ENCODE measurements around the gene DMAC1.

DMAC1 gene

DNA sequence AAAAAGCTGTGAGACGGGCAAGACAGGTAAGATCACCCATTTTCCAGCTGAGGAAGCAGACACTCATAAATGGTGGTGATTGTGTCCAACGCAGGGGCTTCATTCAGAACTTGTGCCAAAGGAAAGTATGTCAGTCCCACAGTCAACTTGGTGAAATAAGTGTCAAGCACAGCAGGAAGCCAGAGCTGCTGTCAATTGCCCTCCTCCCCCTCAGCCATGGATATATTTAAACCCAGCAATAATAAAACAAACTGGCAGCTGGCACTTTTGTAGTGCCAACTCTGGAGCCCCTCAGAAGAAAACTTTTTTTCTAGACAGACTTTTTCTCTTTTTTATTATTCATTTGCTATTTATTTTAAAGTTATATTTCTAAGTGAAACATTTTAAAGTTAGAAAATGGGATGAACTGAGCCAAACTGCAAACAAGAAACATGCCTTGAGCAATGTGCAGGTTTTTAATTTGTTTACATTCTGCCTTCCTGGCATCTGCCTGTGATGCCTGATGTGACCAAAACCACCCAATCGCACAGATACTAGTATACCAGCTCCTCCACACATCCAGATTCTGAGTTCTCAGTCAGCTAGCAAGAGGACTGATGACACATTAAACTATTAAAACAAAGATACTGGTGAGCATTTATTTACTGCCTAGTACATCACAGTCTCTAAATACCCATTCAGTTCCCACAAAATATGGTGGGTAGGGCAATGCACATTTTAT is 17.0 kb downstream of the DMAC1 start:
- no peak for DNase-seq

DNA sequence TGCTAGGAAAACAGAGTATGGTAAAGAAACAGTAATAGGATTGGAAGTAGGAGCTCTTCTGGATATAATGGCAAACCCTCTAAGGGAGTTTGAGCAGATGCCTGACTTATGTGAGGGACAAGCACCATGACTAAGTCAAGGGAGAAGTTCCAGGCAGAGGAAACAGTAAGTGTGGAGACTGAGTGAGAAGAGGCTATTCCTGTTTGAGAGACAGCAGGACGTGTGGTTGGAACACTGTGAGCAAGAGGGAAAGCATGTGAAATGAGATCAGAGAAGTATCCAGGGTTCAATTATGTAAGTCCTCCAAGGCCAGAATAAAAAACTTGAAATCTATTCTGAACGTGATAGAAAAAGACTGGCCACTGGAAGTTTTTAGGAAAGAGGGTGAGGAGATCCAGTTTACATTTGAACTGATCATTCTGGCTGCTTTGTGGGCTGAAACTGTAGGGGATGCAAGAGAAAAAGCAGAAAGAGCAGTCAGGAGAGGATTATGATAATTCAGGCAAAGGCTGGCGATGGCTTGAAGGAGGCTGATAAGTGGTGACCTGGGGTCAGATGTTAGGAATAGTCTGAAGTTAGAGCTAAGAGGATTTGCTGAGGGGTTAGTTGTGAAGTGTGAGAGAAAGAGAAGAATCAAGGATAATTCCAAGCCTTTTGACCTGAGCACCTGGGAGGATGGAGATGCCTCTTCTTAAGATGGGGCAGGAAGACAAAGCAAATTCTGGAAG is 19.2 kb downstream of the DMAC1 start:
- no peak for DNase-seq

DNA sequence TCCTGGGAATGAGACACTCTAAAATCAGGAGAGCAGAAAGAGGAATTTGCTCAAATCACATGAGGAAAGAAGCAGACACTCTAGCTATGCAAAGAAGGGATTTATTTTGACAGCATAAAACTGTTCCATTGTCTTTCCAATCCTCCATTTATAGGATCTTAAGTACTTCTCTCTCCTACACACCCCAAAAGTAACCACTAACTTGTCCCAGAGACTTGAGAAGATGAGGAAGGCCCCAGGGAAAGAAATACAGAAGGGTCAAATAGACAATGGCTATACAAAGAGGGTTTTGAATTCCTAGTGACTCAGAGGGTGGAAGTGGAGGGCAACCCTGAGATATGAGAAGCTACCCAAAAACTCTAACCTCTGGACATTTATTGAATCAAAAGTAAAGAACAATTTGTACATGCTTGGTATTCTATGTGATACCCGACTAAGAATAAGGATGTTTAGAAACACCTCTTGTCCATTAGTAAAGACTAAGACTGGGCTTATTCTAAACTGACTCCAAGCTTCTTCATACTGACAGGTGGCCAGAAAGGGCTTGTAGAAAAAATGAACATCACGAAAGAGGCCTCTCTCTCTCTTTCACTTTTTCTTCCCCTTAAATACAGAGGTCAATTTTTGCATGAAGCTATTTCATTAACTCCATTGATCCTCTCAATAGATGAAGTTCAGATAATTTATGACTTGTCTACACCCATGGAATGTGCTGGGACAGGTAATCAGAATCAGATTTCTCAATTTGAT is 20.6 kb downstream of the DMAC1 start:
- no peak for DNase-seq

DNA sequence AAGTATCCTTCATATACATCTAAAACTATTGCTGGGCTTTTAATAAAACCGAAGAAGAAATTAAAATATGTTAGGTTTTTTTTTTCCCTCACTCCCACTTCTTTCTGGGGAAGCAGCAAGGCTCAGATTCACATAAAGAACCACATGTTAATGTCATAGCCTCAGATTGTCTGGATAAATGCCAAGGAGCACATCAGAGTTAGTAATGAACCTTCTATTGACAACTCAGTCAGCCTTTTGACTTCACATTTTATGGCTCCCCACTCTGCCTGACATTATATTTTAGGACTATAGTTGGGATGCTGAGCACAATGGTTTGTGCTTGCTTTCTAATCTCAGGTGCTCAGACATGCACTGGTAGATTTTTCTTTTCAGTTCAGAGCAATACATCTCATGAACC is 21.8 kb downstream of the DMAC1 start:
- no peak for DNase-seq

- DNase-seq: no peak
Measured at GRCh38 chr9:7770111-7770510, 29.5 kb downstream of the DMAC1 start.

DNA sequence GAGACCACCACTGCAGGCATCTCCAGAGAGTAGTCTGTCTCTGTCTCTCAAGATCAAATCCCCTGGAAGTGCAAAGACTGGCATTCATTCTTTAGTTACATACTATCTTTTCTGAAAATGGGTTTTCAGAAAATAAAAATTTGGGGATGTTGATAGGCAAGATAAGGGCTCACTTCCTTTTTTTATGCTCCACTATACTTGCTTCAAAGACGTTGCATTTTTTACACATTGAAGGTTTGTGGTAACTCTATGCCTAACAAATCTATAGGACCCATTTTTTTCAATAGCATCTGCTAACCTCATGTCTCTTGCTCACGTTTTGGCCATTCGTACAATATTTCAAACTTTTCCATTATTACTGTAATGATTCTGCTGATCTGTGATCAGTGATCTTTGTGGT is 37.0 kb downstream of the DMAC1 start:
- DNase-seq: no peak

GRCh38 chr9:7760014-7760415 is 39.6 kb downstream of the DMAC1 start:
- DNase-seq: no peak

DNA sequence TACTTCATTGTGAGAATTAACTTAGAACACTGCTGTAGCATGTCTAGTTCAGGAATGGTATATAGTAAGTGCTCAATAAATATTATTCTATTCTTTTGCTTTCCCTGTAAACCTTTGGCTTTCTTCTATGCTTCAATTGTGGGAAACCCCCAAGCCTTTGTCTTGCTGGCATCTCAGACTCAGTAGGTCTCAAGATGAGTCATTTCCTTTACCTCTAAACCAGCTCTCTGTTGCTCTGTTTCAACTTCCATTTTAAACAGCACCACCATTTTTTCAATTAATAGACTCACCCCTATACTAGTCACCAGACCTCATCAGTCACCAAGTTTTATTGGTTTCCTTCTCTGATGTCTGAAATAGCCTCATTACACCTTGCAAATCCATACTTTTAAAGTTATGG is 43.5 kb downstream of the DMAC1 start:
- no peak for DNase-seq

- DNase-seq: no peak
Measured at GRCh38 chr9:7752481-7752880, 47.1 kb downstream of the DMAC1 start.
